Stimulated activated CD4-positive, alpha-beta T cell treated with anti-CD3 and anti-CD28 coated beads, Interleukin-4, amount 100 ng/mL, for 24 hours (primary cell): ENCODE measurements around the gene CROCC2.

ENCODE experiments used
- DNase-seq: peaks from one replicate; pipeline ENCODE4 v3.0.0-alpha.2; 2020

The CROCC2 gene

DNA sequence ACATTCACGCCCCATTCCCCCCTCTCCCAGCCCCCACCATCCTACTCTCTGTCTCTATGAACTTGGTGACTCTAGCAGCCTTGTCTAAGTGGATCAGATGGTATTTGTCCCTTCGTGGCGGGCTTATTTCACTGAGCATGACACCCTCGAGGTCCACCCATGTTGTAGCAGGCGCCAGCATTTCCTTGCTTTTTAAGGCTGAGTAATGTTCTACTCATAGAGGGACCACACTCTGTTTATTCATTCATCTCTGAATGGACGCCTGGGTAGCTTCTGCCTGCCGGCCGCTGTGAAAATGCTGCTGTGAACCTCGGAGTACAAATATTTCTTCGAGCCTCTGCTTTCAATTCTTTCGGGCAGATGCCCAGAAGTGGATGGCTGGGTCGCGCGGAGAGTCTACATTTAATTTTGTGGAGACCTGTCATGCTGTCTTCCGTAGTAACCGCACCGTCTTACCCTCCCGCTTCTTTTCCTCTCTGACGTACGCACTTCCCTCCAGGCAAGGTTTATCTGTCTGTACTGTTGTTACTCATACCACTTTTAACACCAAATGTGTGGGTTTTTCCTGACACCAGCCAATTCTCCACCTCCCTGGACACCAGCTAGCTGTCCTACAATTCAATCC is 5.6 kb downstream of the CROCC2 start:
- no peak for DNase-seq

DNA sequence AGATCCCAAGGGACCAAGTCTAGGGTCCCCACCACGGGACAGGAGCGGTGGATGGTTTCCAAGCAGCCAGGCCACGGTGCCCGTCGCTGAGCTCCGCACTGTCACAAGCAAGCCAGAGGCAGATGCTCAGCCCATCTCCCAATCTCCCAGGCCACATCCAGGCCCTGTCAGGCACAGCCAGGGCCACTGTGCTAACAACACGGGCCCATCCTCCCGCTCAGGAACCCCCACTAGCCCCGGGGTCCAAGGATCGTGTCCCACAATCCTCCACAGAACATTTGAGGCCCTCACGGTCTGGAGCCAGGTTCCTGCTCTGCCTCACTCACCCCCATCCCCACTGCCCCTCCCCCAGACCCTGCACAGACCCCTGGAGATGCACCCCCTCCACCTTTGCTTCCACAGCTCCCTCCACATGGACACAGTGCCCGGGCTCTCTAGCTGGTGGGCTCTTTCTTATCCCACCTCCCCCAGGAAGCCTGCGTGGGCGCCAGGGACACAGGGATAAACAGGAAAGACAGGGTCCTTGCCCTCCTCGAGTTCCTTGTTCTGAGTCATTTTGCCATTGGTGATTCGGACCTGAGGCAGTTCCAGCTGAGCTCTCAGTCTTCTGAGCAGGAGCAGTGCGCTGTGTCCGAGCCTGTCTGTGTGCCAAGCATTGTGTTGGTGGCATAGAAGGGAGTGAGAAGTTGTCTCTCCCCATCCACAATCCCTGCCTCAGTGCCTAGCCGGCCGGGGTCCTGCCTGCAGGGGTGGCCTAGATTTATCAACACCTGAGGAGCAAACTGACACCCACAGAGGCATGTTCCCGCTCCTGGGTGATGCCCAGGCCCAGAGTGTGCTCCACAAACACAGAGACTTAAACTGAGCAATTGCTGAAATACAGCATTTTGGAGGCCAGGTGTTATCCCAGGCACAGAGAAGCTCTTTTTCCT is 7.0 kb downstream of the CROCC2 start:
- no peak for DNase-seq

DNA sequence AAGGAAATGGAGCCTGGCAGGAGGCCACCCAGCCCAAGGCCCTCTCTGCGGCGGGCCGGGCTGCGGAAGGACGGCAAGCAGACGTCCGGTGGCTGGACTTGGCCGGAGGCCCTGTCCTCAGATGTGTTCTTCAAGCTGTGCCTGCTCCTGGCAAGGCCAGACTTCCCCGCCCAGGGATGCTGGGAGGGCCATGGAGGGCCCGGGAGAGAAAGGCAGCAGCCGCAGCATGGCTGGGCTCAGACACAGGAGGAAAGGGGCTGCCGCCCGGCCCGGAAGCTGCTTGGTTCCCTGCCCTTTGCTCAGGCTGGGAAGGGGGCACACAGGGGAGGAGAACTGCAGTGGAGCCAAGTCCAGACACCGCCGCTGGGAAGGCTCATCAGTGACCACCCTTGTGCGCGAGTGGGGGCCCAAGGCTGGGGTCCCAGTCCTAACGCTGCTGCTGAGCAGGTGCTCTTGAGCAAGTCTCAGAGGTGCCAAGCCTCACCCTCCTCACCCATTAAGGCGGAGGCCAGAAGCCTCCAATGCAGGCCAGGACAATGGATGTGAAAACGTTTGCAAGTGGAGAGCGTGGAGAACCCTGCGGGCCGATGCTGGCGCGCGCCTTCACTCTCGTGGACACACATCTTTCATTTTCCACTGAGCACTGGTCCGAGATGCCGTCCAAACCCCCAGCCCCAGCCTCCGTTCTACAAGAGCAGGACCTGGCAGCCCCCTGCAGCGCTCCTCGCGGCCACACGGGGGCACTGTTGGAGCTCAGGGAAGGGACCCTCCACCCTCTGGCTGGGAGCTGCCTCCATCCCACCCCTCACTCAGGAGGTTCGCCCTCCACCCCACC is 7.9 kb downstream of the CROCC2 start:
- DNase-seq, result peak; percentile 59

- DNase-seq, result no peak
Observed at GRCh38 chr2:240914645-240915525, 8.7 kb downstream of the CROCC2 start.

- DNase-seq, result no peak
Observed at GRCh38 chr2:240915526-240916341, 9.6 kb downstream of the CROCC2 start.

GRCh38 chr2:240916571-240917008 is 10.5 kb downstream of the CROCC2 start:
- no peak for DNase-seq

DNA sequence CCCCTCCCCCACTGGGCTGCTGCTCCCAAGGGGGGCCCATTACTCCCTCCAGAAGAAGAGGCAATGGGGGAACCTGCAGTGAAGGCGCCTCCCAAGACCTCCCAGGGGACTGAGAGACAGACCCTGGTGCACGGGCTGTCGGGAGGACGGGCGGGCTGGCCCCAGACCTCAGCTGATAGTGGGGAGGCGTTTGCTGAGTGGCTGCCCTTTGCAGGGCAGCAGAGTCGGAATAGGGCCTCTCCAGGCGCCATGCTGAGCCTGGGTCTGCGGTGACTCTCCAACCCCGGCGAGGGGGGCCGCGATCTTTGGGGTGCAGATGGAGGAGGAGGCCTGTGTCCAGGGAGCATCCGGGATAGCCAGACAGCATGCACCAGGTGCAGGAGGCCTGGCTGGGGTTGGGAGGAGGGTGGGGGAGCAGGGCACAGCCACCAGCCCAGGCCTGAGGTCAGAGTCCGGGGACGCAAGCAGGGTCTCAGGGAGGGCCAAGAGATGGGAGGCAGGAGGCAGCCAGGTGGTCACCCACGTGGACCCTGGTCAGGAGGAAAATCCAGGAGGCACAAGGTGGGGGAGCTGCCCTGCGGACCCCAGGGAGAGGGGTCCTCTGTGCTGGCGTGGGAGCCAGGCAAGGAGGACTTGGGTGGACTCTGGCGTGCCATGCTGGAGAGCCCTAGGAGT is 11.0 kb downstream of the CROCC2 start:
- no peak for DNase-seq

GRCh38 chr2:240917684-240918257 is 11.6 kb downstream of the CROCC2 start:
- no peak for DNase-seq

DNA sequence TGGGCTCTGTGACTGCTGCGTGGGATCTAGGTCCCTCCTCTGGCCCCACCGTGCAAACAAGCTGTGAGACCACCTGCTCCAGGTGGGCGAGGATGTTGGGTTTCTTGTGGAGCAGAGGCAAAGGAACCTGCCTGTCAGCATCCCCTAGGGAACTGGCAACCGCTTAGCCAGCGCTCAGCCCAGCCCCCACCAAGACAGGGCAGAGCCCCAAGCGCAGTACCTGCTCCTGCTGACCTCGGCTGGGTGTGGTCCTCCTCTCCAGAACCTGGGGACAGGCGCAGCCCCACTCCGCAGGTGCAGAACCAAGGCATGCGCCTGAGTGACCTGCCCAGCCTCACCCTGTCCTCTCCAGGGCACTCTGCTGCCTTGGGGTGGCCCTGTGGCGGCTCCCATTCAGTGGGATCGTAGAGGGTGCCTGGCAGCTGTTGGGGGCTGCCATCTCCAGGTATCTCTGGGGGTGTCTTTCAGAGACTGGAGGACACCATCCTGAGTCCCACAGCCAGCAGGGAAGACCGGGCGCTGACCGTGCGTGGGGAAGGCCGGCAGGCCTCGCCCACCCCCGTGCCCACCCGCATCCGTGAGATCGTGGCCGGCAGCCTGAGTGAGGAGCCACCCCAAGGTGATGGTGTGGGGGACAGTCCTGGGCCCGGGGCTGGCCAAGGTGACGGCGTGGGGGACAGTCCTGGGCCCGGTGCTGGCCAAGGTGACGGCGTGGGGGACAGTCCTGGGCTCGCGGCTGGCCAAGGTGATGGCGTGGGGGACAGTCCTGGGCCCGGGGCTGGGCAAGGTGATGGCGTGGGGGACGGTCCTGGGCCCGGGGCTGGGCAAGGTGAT is 12.3 kb downstream of the CROCC2 start:
- DNase-seq, result no peak

DNA sequence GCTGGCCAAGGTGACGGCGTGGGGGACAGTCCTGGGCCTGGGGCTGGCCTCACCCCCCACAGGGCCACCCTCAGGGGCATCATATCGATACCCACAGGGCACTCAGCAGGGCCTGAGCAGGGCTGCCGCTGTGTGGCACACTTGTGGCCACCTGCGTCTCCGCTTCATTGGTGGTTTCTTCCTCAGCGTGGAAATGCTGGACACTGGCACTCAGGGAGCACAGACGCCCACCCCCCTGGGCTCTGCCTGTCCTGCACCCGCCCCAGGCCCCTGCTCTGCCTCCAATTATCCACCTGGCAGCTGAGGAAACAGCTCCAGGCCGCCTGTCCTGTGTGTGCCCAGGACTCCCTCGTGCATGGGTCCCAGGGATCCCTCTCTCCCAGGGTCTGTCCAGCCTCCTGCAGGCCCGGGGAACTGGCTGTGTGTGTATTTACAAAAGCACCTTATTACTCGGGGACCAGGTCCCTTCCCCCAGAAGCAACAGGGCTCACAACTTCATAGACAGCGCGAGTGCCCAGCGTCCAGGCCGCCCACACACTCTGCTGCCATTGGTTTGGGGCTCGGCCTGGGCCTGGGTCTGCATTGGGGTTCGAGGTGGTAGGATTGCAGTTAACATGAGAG is 13.1 kb downstream of the CROCC2 start:
- no peak for DNase-seq

DNA sequence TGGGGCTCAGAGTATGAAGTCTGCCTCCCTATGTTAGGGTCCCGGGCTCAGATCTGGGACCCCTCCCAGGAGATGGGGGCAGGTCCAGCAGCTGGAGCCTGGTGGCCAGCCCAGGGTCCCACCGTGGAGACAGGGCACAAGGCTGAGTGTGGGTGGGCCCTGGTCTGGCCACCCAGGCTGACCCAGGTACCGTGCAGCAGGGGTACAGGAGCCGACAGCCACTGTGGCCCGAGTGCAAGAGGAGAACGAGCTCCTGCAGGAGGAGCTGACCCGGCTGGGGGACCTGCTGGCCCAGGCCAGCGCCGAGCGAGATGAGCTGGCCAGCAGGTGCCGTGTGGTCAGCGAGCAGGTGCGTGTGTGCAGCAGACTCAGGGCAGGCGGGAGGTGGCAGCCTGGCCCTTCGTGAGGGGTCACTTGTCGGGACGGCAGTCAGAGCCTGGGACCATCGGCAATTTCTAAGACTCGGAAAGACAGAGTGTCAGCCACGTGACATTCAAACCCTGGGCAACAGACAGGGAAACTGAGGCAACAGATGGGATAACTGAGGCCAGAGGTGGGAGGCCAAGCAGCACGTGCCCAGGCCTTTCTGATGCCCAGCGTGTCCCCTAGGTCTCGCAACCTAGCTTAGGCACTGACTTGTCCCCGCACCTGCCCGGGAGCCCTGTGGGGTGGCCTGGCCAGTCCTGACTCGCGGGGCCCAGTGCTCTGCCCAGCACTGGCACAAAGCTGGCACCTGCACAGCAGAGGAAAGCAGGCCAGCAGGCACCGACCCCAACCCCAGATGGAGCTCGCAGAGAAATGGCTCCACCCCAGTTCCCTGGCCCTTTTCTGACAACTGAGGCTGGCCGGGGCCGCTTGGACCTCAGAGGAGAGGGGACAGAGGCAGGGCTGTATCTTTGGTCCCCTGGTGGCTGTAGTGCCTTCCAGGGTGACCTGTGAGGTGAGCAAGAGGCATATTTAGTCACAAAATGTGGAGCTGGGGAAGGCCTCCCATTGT is 13.9 kb downstream of the CROCC2 start:
- no peak for DNase-seq

DNA sequence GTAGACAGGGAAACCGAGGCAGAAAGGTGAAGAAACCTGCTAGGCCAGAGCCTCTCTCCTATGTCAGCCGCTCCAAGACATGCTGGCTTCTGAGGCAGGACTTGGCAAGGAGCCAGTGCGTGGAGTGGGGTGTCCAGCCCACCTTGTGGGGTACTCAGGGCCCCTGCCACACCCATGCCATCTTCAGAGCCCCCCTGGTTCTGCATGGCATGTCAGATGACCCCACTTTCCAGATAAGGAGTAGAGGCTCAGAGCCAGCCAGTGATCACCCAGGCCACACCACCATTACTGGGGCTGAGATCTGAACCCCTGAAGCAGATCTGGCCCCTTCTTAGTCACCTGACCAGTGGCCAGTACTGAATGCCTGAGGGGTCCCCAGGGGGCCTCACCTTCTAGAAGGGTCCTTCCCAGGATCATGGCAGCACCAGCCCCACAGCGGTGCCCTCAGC is 14.7 kb downstream of the CROCC2 start:
- DNase-seq, result no peak

- no peak for DNase-seq
Observed at GRCh38 chr2:240921311-240921994, 15.3 kb downstream of the CROCC2 start.

GRCh38 chr2:240921995-240922244 is 15.8 kb downstream of the CROCC2 start:
- DNase-seq, result no peak

GRCh38 chr2:240922245-240922981 is 16.3 kb downstream of the CROCC2 start:
- DNase-seq, result no peak

DNA sequence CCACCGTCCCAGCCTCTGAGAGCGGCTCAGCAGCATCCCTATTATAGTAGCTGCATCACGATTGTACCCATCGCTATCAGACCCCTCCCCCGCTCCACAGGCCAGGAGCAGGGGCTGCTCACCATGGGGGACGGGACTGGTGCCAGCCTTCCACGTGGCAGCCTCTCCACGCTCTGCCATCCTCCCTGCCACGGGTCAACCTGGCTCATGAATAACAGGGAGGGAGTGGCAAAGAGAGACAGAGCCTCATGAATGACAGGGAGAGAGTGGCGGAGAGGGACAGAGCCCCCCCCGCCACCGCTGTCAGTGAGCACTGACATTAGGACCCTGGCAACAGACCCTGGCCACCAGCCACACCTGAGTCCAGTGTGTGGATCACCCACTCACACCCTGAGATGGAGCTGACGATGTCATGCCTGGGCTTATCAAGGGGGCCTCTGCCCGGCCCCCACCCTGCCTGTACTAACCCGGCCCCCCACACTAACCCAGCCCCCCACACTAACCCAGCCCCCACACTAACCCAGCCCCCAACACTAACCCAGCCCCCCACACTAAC is 16.9 kb downstream of the CROCC2 start:
- no peak for DNase-seq
